ENCODE results near the gene DNER.
"Not testable (repeated sequence)": the region's sequence is repeated elsewhere in the genome, so short reads cannot be mapped to it uniquely, and the experiment has no call there.

DNER gene

GRCh38 chr2:229506699-229507098 lies 207.7 kb downstream of the DNER start:
- DNase-seq: not testable (repeated sequence)

- no peak for DNase-seq
These were observed 213.1 kb downstream of the DNER start for GRCh38 chr2:229501051-229501794.

GRCh38 chr2:229492034-229492433 lies 222.3 kb downstream of the DNER start:
- DNase-seq: no peak

GRCh38 chr2:229490167-229490566 lies 224.2 kb downstream of the DNER start:
- no peak for DNase-seq

- DNase-seq: peak in 46 of 58 donors; percentile 5 to 70 (median 34)
These were observed 225.3 kb downstream of the DNER start for GRCh38 chr2:229489016-229489415.

GRCh38 chr2:229488232-229488631 lies 226.1 kb downstream of the DNER start:
- no peak for DNase-seq

- DNase-seq: no peak
These were observed 227.7 kb downstream of the DNER start for GRCh38 chr2:229486673-229487072.

GRCh38 chr2:229485857-229486256 lies 228.5 kb downstream of the DNER start:
- DNase-seq: peak in 13 of 58 donors; percentile 1 to 23 (median 4)

- DNase-seq: no peak
These were observed 237.0 kb downstream of the DNER start for GRCh38 chr2:229477269-229477755.

- no peak for DNase-seq
These were observed 238.6 kb downstream of the DNER start for GRCh38 chr2:229475778-229476177.

GRCh38 chr2:229474125-229474524 lies 240.2 kb downstream of the DNER start:
- no peak for DNase-seq

GRCh38 chr2:229470781-229471180 lies 243.6 kb downstream of the DNER start:
- DNase-seq: no peak

GRCh38 chr2:229467783-229468182 lies 246.6 kb downstream of the DNER start:
- DNase-seq: no peak

- DNase-seq: no peak
These were observed 250.5 kb downstream of the DNER start for GRCh38 chr2:229463841-229464346.

GRCh38 chr2:229462112-229462511 lies 252.2 kb downstream of the DNER start:
- DNase-seq: no peak

- DNase-seq: no peak
These were observed 258.3 kb downstream of the DNER start for GRCh38 chr2:229456091-229456490.

GRCh38 chr2:229454934-229455631 lies 259.3 kb downstream of the DNER start:
- DNase-seq: no peak

GRCh38 chr2:229453230-229453629 lies 261.1 kb downstream of the DNER start:
- DNase-seq: no peak

- DNase-seq: no peak
These were observed 262.5 kb downstream of the DNER start for GRCh38 chr2:229451852-229452251.

- no peak for DNase-seq
These were observed 267.1 kb downstream of the DNER start for GRCh38 chr2:229447227-229447626.

GRCh38 chr2:229446350-229446749 lies 268.0 kb downstream of the DNER start:
- DNase-seq: peak in 13 of 58 donors; percentile 1 to 56 (median 14)

GRCh38 chr2:229445501-229446211 lies 268.7 kb downstream of the DNER start:
- peak in 45 of 58 donors; percentile 10 to 76 (median 30) for DNase-seq

All from anterior cingulate cortex (tissue), 58 donors.